WTC11 (cell line): ENCODE data around the gene NUDCD3. TPM values are rescaled to one million over a fixed set of nuclear protein-coding genes. Genes with fewer than 3 reads are reported as not detected.

Experiments
- ATAC-seq: fragments of 200-7000 bp; cut with Tn5 transposase; 2 replicates; pipeline ENCODE4 v1.10.0; 2021; ENCODE audit warnings: mild to moderate bottlenecking, moderate library complexity
- CTCF ChIA-PET: fragments of 300-600 bp; sonication (Branson Sonifier 250); formaldehyde crosslinking; loops from one replicate; lab custom pipeline; 2021; ENCODE audit warnings: antibody characterized with exemption; lab: Charles Lee
- POLR2A ChIA-PET: fragments of 350-600 bp; sonication (Branson Sonifier 250); formaldehyde crosslinking; loops from one replicate; lab custom pipeline; 2021; ENCODE audit warnings: antibody characterized with exemption; lab: Charles Lee
- DNase-seq: peaks from one replicate; pipeline ENCODE4 v3.0.0; 2021; ENCODE audit warnings: low spot score
- H3K27ac Mint-ChIP-seq: 2 replicates; pipeline ENCODE4 v1.8.0; 2021; ENCODE audit warnings: mixed read lengths
- H3K27me3 Mint-ChIP-seq: 2 replicates; pipeline ENCODE4 v1.8.0; 2021; ENCODE audit warnings: low read depth, mild to moderate bottlenecking, moderate library complexity, mixed read lengths
- H3K36me3 Mint-ChIP-seq: 2 replicates; pipeline ENCODE4 v1.8.0; 2021; ENCODE audit warnings: mixed read lengths
- H3K4me1 Mint-ChIP-seq: 2 replicates; pipeline ENCODE4 v1.8.0; 2022; ENCODE audit warnings: mixed read lengths
- H3K4me3 Mint-ChIP-seq: 2 replicates; pipeline ENCODE4 v1.8.0; 2021; ENCODE audit warnings: mild to moderate bottlenecking, moderate library complexity, mixed read lengths
- H3K9me3 Mint-ChIP-seq: 2 replicates; pipeline ENCODE4 v1.8.0; 2021; ENCODE audit warnings: mixed read lengths
- EMX1 ChIP-seq: fragments of 250-450 bp; sonication (Bioruptor Pico); IDR thresholded peaks from 2 replicates; pipeline ENCODE4 v1.8.0; 2021; ENCODE audit warnings: mild to moderate bottlenecking
- FOXJ3 ChIP-seq: sonication (generic); formaldehyde crosslinking; IDR thresholded peaks from 2 replicates; pipeline ENCODE4 v1.9.0; 2021; ENCODE audit warnings: missing genetic modification reagents, mild to moderate bottlenecking, borderline replicate concordance
- NFE2L1 ChIP-seq: sonication (generic); formaldehyde crosslinking; IDR thresholded peaks from 2 replicates; pipeline ENCODE4 v1.8.1; 2023; ENCODE audit warnings: missing genetic modification reagents
- NR3C1 ChIP-seq: sonication (generic); formaldehyde crosslinking; conservative IDR thresholded peaks from 2 replicates; pipeline ENCODE4 v1.8.1; 2023; ENCODE audit warnings: low read depth, mild to moderate bottlenecking, missing genetic modification reagents
- ZNF138 ChIP-seq: sonication (generic); formaldehyde crosslinking; conservative IDR thresholded peaks from 2 replicates; pipeline ENCODE4 v1.8.1; 2022; ENCODE audit warnings: mild to moderate bottlenecking, moderate library complexity, missing genetic modification reagents
- ZNF671 ChIP-seq: fragments of 250-450 bp; sonication (Bioruptor Pico); IDR thresholded peaks from 2 replicates; pipeline ENCODE4 v1.8.0; 2021; ENCODE audit warnings: mild to moderate bottlenecking
- total RNA-seq: library from RNA; stranded (reverse); gene quantifications from 3 replicates; pipeline ENCODE4 v1.2.3, GENCODE V29; 2021
- TF ChIP-seq, protein P1 (sequence below): fragments of 250-450 bp; sonication (Bioruptor Pico); conservative IDR thresholded peaks from 2 replicates; pipeline ENCODE4 v1.9.0; 2021; ENCODE audit warnings: mild to moderate bottlenecking
- TF ChIP-seq, protein P2 (sequence below): sonication (generic); formaldehyde crosslinking; IDR thresholded peaks from 2 replicates; pipeline ENCODE4 v1.8.1; 2022; ENCODE audit warnings: mild to moderate bottlenecking, missing genetic modification reagents, moderate library complexity, borderline replicate concordance
- TF ChIP-seq, protein P3 (sequence below): sonication (generic); formaldehyde crosslinking; IDR thresholded peaks from 2 replicates; pipeline ENCODE4 v1.8.0; 2023; ENCODE audit warnings: missing genetic modification reagents, mild to moderate bottlenecking, borderline replicate concordance
- TF ChIP-seq, protein P4 (sequence below): sonication (generic); formaldehyde crosslinking; conservative IDR thresholded peaks from 2 replicates; pipeline ENCODE4 v1.8.1; 2023; ENCODE audit warnings: mild to moderate bottlenecking, low read depth, missing genetic modification reagents, moderate library complexity
- TF ChIP-seq, protein P5 (sequence below): sonication (generic); formaldehyde crosslinking; IDR thresholded peaks from 2 replicates; pipeline ENCODE4 v1.8.1; 2023; ENCODE audit warnings: mild to moderate bottlenecking, missing genetic modification reagents, borderline replicate concordance

The NUDCD3 gene
- total RNA-seq, 1 experiment from 2014 or later, result 71.8 TPM

DNA sequence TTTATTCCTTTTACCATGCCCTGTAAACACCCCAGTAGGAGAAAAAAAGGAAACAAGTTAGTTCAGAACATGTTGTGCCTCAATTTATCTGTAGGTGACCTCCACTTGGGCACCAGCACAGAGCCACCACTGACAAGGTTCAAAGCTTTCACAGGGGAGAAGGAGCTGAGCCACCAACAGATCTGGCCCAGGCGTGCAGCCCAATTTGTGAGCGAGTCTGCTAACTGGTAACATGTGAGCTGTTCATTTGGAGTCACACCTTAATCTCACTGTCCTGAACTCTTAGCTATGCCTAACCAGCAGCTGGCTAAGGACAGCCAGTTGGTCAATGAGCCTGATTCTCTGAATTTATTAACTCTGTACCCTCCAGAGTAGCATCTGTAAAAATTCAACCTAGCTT, 86.7 kb downstream of the NUDCD3 start:
- ChIA-PET POLR2A (no interaction called here), CTCF (no interaction called here)
- no peak for DNase-seq
- H3K27me3 Mint-ChIP-seq, result no peaks in the 10 kb centered on the region
- H3K36me3 Mint-ChIP-seq, result peaks cover 6% of the 10 kb centered on the region; the same call in 1 of the 2 replicates
- ATAC-seq, result no peak
- H3K9me3 Mint-ChIP-seq, result no peaks in the 10 kb centered on the region
- TF ChIP-seq ZNF671 (CRISPR knock-in tag) (no peak), NR3C1 (CRISPR knock-in tag) (no peak), ZNF138 (CRISPR knock-in tag) (no peak), FOXJ3 (CRISPR knock-in tag) (no peak), EMX1 (no peak), NFE2L1 (no peak)
- TF ChIP-seq, protein P1, sequence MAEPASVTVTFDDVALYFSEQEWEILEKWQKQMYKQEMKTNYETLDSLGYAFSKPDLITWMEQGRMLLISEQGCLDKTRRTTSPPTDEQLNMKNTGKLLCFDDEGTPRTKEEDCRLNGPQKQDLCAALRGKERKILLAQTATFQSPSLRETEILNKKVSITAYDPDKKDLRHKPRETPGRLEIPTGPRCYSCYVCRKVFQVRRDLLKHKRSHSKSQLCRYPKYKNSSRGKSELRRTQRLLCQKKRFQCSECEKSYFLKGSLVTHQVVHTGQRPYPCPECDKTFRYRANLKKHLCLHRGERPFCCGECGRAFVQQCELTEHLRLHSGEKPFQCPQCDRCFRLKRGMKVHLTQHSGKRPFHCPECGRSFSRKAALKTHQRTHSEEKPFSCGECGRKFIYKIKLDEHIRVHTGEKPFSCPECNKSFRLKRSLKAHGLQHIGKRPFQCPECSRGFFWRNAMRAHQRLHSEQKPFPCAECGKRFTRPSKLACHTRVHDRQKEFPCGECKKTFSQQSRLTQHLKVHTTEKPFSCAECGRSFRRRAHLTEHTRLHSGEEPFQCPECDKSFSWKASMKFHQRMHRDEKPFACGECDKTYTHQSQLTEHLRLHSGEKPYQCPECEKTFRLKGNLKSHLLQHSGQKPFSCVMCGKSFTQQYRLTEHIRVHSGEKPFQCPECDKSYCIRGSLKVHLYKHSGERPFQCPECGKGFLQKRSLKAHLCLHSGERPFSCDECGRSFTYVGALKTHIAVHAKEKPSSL, result no peak
- TF ChIP-seq, protein P2, sequence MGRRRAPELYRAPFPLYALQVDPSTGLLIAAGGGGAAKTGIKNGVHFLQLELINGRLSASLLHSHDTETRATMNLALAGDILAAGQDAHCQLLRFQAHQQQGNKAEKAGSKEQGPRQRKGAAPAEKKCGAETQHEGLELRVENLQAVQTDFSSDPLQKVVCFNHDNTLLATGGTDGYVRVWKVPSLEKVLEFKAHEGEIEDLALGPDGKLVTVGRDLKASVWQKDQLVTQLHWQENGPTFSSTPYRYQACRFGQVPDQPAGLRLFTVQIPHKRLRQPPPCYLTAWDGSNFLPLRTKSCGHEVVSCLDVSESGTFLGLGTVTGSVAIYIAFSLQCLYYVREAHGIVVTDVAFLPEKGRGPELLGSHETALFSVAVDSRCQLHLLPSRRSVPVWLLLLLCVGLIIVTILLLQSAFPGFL (CRISPR knock-in tag), result no peak
- TF ChIP-seq, protein P3, sequence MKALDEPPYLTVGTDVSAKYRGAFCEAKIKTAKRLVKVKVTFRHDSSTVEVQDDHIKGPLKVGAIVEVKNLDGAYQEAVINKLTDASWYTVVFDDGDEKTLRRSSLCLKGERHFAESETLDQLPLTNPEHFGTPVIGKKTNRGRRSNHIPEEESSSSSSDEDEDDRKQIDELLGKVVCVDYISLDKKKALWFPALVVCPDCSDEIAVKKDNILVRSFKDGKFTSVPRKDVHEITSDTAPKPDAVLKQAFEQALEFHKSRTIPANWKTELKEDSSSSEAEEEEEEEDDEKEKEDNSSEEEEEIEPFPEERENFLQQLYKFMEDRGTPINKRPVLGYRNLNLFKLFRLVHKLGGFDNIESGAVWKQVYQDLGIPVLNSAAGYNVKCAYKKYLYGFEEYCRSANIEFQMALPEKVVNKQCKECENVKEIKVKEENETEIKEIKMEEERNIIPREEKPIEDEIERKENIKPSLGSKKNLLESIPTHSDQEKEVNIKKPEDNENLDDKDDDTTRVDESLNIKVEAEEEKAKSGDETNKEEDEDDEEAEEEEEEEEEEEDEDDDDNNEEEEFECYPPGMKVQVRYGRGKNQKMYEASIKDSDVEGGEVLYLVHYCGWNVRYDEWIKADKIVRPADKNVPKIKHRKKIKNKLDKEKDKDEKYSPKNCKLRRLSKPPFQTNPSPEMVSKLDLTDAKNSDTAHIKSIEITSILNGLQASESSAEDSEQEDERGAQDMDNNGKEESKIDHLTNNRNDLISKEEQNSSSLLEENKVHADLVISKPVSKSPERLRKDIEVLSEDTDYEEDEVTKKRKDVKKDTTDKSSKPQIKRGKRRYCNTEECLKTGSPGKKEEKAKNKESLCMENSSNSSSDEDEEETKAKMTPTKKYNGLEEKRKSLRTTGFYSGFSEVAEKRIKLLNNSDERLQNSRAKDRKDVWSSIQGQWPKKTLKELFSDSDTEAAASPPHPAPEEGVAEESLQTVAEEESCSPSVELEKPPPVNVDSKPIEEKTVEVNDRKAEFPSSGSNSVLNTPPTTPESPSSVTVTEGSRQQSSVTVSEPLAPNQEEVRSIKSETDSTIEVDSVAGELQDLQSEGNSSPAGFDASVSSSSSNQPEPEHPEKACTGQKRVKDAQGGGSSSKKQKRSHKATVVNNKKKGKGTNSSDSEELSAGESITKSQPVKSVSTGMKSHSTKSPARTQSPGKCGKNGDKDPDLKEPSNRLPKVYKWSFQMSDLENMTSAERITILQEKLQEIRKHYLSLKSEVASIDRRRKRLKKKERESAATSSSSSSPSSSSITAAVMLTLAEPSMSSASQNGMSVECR (CRISPR knock-in tag), result no peak
- TF ChIP-seq, protein P4, sequence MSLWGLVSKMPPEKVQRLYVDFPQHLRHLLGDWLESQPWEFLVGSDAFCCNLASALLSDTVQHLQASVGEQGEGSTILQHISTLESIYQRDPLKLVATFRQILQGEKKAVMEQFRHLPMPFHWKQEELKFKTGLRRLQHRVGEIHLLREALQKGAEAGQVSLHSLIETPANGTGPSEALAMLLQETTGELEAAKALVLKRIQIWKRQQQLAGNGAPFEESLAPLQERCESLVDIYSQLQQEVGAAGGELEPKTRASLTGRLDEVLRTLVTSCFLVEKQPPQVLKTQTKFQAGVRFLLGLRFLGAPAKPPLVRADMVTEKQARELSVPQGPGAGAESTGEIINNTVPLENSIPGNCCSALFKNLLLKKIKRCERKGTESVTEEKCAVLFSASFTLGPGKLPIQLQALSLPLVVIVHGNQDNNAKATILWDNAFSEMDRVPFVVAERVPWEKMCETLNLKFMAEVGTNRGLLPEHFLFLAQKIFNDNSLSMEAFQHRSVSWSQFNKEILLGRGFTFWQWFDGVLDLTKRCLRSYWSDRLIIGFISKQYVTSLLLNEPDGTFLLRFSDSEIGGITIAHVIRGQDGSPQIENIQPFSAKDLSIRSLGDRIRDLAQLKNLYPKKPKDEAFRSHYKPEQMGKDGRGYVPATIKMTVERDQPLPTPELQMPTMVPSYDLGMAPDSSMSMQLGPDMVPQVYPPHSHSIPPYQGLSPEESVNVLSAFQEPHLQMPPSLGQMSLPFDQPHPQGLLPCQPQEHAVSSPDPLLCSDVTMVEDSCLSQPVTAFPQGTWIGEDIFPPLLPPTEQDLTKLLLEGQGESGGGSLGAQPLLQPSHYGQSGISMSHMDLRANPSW (CRISPR knock-in tag), result no peak
- TF ChIP-seq, protein P5, sequence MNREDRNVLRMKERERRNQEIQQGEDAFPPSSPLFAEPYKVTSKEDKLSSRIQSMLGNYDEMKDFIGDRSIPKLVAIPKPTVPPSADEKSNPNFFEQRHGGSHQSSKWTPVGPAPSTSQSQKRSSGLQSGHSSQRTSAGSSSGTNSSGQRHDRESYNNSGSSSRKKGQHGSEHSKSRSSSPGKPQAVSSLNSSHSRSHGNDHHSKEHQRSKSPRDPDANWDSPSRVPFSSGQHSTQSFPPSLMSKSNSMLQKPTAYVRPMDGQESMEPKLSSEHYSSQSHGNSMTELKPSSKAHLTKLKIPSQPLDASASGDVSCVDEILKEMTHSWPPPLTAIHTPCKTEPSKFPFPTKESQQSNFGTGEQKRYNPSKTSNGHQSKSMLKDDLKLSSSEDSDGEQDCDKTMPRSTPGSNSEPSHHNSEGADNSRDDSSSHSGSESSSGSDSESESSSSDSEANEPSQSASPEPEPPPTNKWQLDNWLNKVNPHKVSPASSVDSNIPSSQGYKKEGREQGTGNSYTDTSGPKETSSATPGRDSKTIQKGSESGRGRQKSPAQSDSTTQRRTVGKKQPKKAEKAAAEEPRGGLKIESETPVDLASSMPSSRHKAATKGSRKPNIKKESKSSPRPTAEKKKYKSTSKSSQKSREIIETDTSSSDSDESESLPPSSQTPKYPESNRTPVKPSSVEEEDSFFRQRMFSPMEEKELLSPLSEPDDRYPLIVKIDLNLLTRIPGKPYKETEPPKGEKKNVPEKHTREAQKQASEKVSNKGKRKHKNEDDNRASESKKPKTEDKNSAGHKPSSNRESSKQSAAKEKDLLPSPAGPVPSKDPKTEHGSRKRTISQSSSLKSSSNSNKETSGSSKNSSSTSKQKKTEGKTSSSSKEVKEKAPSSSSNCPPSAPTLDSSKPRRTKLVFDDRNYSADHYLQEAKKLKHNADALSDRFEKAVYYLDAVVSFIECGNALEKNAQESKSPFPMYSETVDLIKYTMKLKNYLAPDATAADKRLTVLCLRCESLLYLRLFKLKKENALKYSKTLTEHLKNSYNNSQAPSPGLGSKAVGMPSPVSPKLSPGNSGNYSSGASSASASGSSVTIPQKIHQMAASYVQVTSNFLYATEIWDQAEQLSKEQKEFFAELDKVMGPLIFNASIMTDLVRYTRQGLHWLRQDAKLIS (CRISPR knock-in tag), result no peak
- TF ChIP-seq, all 79 proteins: peak for 0
- Mint-ChIP-seq H3K4me3 (no peak overlapping the region), H3K27ac (no peak overlapping the region), H3K4me1 (peaks cover 19% of the 10 kb centered on the region)
